DMS79 treated with DMSO at 0.1 percent for 48 hours (cell line): ENCODE data around the gene DYSF.
A peak's percentile ranks its signal among the peaks of the same experiment; 100 is the strongest.

Source experiments
- DNase-seq: peaks from one replicate; lab custom pipeline; 2025; lab: John Stamatoyannopoulos, UW

Gene DYSF

GRCh38 chr2:71691747-71692441, 238.5 kb downstream of the DYSF start:
- no peak for DNase-seq

GRCh38 chr2:71692621-71693277, 239.4 kb downstream of the DYSF start:
- no peak for DNase-seq

GRCh38 chr2:71693286-71694270, 240.2 kb downstream of the DYSF start:
- DNase-seq = no peak

GRCh38 chr2:71694501-71695234, 241.3 kb downstream of the DYSF start:
- DNase-seq = no peak

- no peak for DNase-seq
Measured at GRCh38 chr2:71695235-71696120, 242.1 kb downstream of the DYSF start.

- DNase-seq = no peak
Measured at GRCh38 chr2:71696381-71696780, 243.0 kb downstream of the DYSF start.

GRCh38 chr2:71697106-71698004, 244.0 kb downstream of the DYSF start:
- DNase-seq = no peak

- no peak for DNase-seq
Measured at GRCh38 chr2:71699428-71699827, 246.1 kb downstream of the DYSF start.

GRCh38 chr2:71700041-71700657, 246.8 kb downstream of the DYSF start:
- peak; percentile 75 for DNase-seq

- DNase-seq = no peak
Measured at GRCh38 chr2:71700658-71701397, 247.5 kb downstream of the DYSF start.

- no peak for DNase-seq
Measured at GRCh38 chr2:71702071-71702970, 249.0 kb downstream of the DYSF start.

- no peak for DNase-seq
Measured at GRCh38 chr2:71702971-71703898, 249.9 kb downstream of the DYSF start.

- DNase-seq = no peak
Measured at GRCh38 chr2:71704131-71704561, 250.8 kb downstream of the DYSF start.

- DNase-seq = no peak
Measured at GRCh38 chr2:71704688-71705087, 251.3 kb downstream of the DYSF start.

- DNase-seq = no peak
Measured at GRCh38 chr2:71705171-71705960, 252.0 kb downstream of the DYSF start.

GRCh38 chr2:71706121-71706520, 252.8 kb downstream of the DYSF start:
- DNase-seq = no peak
